GM21529 (cell line): Measurements from ENCODE around the gene GARIN6.
"Not testable (repeated sequence)": the region's sequence is repeated elsewhere in the genome, so short reads cannot be mapped to it uniquely, and the experiment has no call there.

Experiments used
- ATAC-seq: cut with Tn5 transposase; IDR thresholded peaks from one replicate; pipeline ENCODE4 v1.9.1; 2021; ENCODE audit not compliant: unreplicated experiment

GARIN6 gene

GRCh38 chr12:99647453-99647852 is at the start of gene GARIN6:
TSS of gene GARIN6 (plus strand) at chr12:99647753. CDS start at chr12:99648175, 422 bp downstream.
- no peak for ATAC-seq

- no peak for ATAC-seq
Measured at GRCh38 chr12:99598785-99599184, 48.8 kb upstream of the GARIN6 start.

- peak; percentile 90 for ATAC-seq
Measured at GRCh38 chr12:99600388-99600787, 47.2 kb upstream of the GARIN6 start.

- ATAC-seq: no peak
Measured at GRCh38 chr12:99609455-99610181, 37.9 kb upstream of the GARIN6 start.

GRCh38 chr12:99611117-99611516 is 36.4 kb upstream of the GARIN6 start:
- ATAC-seq: no peak

- no peak for ATAC-seq
Measured at GRCh38 chr12:99611599-99611998, 36.0 kb upstream of the GARIN6 start.

- ATAC-seq: no peak
Measured at GRCh38 chr12:99618657-99619056, 28.9 kb upstream of the GARIN6 start.

- ATAC-seq: peak; percentile 95
Measured at GRCh38 chr12:99619389-99620158, 28.0 kb upstream of the GARIN6 start.

- no peak for ATAC-seq
Measured at GRCh38 chr12:99620159-99620479, 27.4 kb upstream of the GARIN6 start.

GRCh38 chr12:99624591-99624990 is 23.0 kb upstream of the GARIN6 start:
- ATAC-seq: not testable (repeated sequence)

- no peak for ATAC-seq
Measured at GRCh38 chr12:99627459-99627858, 20.1 kb upstream of the GARIN6 start.

- no peak for ATAC-seq
Measured at GRCh38 chr12:99644629-99645028, 2.9 kb upstream of the GARIN6 start.

GRCh38 chr12:99648183-99648582 is 630 bp downstream of the GARIN6 start:
- no peak for ATAC-seq

GRCh38 chr12:99649551-99649950 is 2.0 kb downstream of the GARIN6 start:
- ATAC-seq: no peak

- ATAC-seq: no peak
Measured at GRCh38 chr12:99658671-99659349, 11.3 kb downstream of the GARIN6 start.

GRCh38 chr12:99670635-99671034 is 23.1 kb downstream of the GARIN6 start:
- no peak for ATAC-seq

GRCh38 chr12:99680276-99680675 is 32.7 kb downstream of the GARIN6 start:
- no peak for ATAC-seq

GRCh38 chr12:99686142-99686541 is 38.6 kb downstream of the GARIN6 start:
- ATAC-seq: no peak

- no peak for ATAC-seq
Measured at GRCh38 chr12:99695050-99695449, 47.5 kb downstream of the GARIN6 start.
